Activated T-cell treated with anti-CD3 and anti-CD28 coated beads for 1 hour (primary cell): ENCODE data around the gene ST6GALNAC1.
"Not testable (repeated sequence)": the region's sequence is repeated elsewhere in the genome, so short reads cannot be mapped to it uniquely, and the experiment has no call there.

Experiments
- DNase-seq: peaks from one replicate; pipeline ENCODE4 v3.0.0-alpha.2; 2020; ENCODE audit warnings: low read depth

ST6GALNAC1 gene

DNA sequence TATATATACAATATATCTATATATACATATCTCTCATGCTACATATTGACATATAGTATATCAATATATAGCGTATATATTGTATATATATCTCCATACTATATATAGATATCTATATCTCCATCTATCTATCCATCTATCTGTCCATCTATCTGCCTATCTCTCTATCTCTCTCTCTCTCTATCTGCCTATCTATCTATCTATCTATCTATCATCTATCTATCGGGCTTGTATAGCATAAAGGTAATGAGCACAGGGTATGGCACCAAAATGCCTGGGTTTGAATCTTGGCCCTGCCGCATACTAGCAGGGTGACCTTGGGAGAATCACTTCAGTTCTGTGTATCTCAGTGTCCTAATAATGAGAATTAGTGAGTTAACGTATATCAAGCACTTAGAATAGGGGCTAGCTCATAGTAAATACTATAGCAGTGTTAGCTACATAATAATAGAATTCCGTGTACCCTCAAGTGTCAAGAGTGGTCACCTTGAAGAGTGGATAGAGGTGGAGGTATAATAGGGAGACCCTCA, 1.5 kb downstream of the ST6GALNAC1 start:
- no peak for DNase-seq

DNA sequence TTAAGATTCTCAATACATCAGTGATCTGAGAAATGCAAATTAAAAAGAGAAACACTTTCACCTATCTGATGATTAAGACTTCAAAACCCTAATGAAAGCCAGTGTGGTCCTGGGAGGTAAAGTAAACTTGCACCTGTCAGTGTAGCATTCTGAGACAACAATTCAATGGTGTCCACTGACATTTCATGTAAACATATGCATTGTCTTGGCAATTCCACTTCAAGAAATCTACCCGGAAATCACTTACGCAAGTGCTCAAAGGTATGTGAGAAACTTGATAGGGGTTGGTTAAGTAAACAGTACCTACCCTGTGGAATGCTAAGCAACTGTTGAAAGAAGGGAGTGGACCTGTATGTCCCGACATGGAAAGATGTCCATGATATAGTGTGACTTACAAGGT, 2.1 kb downstream of the ST6GALNAC1 start:
- DNase-seq, result no peak

DNA sequence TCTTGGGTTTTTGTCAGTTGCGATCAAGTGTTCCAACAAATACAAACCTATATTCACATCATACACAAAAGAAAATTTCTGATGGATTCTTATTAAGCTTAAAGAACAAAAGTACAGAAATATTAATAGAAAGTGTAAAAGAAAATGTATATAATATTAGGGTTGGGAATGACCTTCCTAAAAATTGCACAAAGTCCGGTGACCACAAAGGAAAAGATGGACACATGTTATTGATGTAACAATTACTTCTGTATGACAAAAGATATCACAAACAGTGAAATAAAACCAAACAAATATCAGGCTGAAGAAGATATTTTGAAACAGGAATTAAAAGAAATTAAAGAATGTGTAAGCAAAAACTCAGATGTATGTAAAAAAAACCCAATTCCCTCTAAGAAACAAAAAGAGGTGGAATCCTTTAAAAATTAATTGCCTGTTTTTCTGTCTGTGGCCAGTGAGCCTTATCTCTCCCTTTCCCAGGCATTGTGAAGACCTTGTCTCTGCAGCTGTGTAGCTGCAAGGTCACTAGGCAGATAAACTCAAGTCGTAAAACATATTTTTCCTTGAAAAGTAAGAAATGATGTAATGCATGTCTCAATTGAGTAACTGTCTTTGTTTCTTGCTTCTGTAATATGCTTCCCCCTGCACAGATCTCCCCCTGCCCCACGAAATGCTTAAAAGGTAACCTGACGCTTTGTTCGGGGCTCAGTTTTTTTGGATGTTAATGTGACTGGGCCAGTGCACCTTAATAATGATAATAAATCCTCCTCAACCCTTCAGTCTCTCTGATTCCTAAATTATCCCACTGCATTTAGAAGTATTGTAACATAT, 2.8 kb downstream of the ST6GALNAC1 start:
- DNase-seq, result no peak

DNA sequence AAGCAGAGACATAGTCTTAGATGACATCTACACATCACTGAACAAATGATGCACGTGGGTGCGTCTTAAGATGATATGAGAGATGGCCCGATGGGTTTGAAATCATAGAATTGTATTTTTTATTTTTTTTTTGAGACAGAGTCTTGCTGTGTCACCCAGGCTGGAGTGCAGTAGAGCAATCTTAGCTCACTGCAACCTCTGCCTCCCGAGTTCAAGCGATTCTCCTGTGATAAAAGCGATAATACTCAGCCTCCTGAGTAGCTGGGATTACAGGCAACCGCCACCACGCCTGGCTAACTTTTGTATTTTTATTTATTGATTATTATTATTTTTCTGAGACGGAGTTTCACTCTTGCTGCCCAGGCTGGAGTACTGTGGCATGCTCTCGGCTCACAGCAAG, 5.3 kb downstream of the ST6GALNAC1 start:
- no peak for DNase-seq

DNA sequence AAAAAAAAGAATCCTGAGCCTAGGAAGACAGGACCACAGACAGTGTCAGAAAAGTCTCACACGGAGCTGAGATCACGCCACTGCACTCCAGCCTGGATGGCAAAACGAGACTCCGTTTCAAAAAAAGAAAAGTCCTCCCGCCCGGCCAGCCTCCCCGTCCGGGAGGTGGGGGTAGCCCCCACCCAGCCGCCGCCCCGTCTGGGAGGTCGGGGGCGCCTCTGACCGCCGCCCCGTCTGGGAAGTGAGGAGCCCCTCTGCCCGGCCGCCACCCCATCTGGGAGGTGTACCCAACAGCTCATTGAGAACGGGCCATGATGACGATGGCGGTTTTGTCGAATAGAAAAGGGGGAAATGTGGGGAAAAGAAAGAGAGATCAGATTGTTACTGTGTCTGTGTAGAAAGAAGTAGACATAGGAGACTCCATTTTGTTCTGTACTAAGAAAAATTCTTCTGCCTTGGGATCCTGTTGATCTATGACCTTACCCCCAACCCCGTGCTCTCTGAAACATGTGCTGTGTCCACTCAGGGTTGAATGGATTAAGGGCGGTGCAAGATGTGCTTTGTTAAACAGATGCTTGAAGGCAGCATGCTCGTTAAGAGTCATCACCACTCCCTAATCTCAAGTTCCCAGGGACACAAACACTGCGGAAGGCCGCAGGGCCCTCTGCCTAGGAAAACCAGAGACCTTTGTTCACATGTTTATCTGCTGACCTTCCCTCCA, 6.9 kb downstream of the ST6GALNAC1 start:
- not testable (repeated sequence) for DNase-seq

DNA sequence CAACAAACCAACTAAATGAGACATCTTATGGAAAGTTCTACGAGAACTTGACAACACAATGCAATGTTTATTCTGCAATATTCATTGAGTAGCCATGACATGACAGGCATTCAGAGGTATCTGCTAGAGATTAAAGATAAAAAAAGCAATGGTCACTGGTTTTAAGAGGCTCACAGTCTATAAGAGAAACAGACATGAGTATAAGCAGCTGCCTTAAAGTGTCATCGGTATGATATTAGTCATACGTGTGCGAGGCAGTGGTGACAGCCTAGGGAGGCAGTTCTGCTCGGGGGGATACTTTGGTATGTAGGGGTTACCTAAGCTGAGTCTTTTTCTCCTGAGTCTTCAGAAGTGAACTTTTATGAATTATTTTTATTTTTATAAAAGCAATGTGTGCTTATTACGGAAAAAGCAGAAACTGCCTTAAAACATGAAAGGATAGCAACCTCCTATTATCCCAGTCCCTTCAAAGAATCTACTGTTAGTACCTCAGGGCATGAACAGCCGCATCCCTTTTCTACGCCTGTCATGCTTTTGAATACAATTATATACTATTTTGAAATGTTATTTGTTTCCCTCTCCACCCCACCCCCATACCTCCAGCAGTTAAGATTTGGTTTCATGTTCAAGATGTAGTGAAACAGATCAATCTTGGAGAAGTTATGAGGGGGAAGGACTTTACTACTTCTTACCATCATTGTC, 7.7 kb downstream of the ST6GALNAC1 start:
- DNase-seq, result no peak

DNA sequence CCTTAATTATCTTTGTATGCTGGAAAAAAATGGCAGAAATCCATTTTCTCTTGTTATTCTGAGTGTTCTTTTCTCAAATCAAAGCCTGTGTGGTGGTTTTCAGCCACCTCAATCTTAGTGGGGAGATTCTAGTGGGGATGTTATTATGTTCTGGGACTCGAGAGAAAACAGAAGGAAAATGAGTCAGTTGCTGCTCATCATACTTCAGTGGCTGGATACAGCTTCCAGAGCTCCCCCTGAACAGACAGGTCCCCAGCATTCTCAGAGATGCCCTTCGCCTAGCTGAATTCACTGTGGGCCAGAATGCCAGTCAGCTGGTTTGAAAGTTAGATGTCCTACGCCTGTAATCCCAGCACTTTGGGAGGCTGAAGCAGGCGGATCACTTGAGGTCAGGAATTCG, 8.5 kb downstream of the ST6GALNAC1 start:
- no peak for DNase-seq

DNA sequence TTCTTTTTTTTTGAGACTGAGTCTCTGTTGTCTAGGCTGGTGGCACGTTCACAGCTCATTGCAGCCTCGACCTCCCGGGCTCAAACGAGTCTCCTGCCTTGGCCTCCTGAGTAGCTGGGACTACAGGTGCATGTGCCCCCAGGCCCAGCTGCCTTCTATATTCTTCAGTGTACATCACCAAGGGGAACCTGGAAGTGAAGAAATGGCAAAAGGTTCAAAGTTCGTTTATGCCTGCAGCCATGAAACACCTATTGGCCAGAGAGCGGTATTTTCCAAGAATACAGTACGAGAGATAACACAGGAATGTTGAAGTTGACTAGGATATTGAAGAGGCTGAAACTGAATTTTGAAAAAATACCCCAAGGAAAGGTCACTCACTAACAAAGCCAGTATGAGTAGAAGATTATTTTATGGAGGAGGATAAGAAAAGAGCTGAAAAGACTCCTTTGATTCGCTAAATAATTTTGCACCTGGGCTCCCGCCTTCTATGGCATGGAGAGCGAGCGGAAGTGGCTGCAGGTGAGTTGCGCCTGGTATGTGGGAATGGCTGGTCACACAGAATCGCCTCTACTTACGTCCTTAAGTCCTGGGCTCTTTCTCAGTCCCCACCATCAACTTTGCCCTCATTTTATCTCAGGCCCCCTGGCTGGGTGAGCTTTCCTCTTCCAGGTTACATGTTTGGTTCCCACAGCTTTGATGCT, 9.8 kb downstream of the ST6GALNAC1 start:
- DNase-seq, result no peak

DNA sequence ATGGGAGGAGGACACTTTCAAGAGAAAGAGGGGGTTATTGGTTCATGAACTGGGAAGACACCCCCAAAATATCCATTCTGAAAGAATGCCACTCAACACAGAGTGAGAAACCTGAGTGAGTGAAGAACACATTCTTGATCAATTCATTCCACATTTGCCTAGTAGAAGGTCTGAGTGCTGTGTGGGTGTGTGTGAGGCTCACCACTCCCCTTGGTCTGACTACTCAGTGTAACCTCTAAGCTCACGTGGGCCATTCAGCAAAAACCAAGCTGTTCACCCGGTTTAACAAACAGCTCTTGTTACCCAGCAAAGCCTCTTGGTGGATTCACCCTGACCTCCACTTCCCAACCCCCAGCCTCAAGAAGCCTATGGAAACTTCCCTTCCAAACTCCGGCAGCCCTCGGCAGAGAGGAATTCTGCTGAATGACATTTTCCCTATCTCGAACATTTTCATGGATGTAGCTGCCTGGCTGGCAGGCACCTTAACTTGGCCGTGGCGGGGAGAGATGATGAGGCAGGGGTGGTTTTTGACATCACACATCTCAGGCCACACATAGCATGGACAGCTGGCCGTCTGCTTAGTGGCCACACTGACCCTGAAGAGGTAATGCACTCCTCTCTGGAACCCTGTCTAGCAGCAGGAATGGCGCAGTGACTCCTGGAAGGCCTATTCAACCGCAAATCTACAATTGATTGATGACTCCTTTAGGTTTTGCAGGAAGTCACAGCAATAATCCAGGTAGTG, 11.6 kb downstream of the ST6GALNAC1 start:
- DNase-seq, result no peak

DNA sequence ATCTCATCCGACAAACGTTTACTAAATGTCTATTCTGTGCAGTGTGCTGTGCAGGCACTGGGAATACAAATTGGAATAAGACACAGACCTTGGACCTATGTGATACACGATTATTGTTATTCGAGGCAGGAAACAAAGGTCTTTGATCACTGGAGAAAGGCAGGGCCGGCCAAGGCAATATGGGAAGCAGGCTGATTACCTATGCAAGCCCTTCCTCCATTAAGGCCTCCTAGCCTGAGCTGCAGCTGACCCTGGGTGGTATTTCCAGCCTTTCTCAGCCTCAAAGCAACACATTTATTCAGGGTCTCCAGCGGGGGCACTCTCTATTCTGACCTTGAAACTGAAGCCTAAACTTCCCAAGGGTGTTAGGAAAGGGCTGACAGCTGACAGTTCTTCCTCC, 13.4 kb downstream of the ST6GALNAC1 start:
- no peak for DNase-seq

DNA sequence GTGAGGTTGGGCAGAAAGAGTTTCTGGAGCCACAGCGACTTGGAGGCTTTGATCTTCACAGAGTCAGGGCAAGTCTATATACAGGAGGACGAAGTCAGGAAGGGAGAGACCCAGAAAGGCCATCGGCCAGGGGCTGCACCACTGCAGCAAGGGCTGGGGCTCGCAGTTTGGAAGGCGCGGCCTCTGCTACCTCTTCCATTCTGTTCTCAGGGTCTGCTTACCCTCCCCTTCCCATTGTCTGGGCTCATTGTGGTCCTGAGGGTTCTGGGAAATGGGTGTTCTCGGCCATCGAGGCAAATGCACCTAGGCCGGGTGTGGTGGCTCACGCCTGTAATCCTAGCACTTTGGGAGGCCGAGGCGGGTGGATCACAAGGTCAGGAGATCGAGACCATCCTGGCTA, 16.0 kb downstream of the ST6GALNAC1 start:
- DNase-seq, result no peak

DNA sequence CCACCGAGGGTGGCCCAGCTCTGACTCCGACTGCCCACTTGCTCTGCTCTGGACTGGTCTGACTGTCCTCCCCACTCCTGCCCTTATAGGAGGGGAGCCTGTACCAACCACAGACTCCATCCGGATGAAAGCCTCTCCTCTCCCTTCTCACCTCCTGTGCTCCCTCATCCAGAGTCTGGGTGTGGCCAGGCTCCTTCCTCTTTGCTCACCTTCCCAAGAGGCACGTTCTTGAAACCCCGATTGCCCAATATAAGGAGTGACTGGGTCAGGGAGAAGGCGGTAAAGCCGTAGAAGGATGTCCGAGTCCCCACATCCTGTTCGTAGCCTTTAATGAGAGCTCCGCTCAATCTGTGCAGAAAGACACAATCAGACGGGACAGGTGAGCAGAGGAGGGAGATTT, 17.1 kb downstream of the ST6GALNAC1 start:
- no peak for DNase-seq

DNA sequence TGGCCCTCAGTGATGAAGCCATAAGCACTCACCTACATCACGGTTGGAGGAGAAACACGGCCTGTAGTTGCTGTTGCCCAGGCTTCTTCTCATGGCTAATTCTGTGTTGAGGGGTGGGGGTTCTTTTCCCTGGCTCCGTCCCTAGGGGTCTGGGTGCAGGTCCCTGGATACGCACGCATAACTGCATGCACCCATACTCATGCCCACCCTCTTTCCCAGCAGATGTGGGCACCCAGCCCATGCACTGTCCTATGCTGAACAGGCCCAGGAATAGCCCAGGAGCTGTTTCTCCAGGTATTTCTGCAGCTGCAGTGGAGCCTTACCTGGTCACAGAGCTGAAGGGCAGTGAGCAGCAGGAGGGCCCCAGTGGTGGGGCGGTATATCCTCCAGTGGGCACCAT, 18.1 kb downstream of the ST6GALNAC1 start:
- DNase-seq, result no peak

DNA sequence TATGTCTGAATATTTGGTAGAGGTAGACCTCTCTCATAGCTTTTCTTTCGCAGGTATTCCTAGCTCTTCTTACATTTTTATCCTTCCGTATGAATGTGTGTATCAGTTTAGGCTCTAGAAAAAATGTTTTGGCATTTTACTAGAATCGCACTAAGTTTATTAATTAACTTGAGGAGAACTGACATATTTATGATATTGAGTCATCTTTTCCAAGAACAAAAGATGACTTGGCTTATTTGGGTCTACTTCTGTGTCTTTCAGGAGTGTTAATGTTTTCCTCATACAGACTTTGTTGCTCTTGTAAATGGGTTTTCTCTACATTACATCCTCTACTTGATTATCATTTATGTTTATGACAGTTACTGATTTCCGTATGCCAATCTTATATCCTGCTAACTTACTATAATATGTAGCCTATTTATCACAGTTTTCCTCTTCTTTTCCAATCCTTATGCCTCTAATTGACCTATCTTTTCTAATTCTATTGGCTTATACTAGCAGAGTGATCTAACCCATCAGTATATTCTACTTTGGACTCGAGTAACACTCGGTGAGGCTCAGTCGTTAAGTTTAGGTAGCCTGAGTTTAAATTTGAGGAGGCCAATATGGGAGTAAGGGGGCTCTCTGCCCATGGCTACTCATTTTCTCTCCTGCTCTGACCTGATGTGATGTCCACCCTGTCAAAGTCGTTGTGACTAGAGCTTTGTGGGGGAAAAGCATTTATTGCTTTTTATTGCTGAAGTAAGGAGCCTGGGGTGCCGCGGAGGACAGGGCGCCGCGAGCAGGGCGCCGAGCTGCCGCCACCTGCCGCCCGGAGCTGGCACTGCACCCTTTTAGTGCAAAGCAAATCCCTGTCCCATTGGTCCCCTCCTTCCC, 20.0 kb downstream of the ST6GALNAC1 start:
- peak; percentile 70 for DNase-seq

DNA sequence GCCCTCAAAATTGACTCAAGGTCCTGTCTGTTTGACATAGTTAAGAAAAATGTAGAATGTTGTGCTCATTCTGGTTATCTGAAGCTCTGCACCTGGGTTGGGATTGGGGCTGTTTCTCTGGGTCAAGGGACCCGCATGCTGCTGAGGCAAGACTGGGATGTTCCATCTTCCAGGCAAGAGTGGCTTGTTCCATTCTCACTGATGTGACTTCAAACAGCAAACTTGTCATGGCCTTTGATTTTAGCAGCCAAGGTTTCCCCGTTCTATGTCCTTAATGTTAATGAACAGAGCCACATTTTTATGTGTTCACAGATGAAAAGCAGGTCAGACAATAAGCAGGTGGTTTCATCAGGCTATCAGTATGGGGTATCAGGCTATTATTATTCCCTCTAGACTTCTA, 25.7 kb downstream of the ST6GALNAC1 start:
- DNase-seq, result no peak

DNA sequence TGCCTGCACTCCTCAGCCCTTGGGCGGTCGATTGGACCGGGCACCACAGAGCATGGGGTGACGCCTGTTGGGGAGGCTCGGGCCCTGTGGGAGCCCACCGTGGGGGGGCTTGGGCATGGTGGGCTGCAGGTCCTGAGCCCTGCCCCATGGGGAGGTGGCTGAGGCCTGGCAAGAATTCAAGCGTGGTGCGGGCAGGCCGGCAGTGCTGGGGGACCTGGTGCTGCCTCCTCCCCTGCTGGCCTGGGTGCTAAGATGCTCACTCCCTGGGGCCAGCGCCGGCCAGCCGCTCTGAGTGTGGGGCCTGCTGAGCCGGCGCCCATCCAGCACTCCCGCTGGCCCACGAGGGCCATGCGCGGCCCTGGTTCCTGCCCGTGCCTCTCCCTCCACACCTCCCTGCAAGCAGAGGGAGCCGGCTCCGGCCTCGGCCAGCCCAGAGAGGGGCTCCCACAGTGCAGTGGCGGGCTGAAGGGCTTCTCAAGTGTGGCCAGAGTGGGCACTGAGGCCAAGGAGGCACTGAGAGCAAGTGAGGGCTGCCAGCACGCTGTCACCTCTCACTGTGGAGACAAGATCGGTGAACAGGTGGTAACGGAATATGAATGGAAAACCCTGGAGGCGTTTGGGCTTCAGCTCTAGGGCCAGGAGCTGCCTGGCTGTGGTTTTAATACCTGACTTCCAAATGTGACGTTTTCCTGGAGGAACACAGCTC, 28.5 kb downstream of the ST6GALNAC1 start:
- DNase-seq, result no peak

DNA sequence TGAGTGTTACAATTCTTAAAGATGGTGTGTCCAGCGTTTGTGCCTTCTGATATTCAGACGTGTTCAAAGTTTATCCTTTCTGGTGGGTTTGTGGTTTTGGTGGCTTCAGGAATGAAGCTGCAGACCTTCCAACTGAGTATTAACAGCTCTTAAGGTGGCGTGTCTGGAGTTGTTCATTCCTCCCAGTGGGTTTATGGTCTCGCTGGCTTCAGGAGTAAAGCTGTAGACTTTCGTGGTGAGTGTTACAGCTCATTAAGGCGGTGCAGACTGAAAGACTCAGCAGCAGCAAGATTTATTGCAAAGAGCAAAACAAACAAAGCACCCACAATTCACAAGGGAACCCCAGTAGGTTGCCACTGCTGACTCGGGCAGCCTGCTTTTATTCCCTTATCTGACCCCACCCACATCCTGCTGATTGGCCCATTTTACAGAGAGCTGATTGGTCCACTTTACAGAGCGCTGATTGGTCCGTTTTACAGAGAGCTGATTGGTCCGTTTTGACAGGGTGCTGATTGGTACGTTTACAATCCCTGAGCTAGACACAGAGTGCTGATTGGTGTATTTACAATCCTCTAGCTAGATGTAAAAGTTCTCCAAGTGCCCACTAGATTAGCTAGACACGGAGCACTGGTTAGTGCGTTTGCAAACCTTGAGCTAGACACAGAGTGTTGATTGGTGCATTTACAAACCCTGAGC, 29.3 kb downstream of the ST6GALNAC1 start:
- not testable (repeated sequence) for DNase-seq

DNA sequence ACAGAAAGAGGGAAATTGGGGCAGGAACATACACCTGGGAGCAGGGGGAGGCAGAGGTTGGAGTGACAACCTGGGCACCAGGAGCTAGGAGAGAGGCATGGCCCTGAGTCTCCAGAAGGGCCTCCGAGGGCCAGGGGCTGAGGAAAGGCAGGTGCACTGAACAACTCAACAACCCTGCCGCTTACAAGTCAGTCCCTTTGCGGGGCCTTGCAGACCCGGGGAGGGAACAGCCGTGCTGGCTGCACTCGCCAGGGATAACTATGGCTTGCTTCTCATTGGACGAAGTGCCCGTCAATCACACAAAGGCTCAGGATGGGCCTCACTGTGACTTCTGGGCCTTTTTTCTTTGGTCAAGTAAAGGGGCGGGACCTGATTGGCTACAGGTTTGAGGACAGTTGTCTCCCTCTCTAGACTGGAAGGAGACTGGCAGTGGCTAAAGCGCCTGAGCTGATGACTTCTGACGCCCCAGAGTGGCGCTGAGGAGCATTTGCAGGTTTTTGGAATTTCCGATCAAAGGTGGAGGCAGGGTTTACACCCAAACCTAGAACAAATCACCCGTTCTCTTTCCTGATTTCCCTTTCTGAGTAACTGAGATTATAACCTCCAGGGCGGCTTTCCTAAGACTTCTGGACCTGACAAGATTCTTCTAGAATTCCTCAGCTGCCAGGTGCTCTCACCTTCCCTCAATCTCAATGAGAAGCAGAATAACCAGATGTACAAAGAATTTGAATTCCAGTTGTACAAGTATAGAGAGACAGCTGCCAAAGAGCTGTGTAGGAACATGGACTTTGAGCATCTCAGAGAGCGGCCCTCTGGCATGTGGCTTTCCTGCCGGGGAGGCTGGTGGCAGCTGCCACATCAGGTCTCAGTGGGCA, 30.3 kb downstream of the ST6GALNAC1 start:
- DNase-seq, result no peak
